WTC11 (cell line): ENCODE measurements around the gene KANSL1L.

ENCODE experiments used
- ARID4B ChIP-seq: sonication (generic); formaldehyde crosslinking; IDR thresholded peaks from 2 replicates; pipeline ENCODE4 v1.8.0; 2023; ENCODE audit warnings: missing genetic modification reagents, mild to moderate bottlenecking, borderline replicate concordance
- CTCF ChIP-seq: fragments of 200-600 bp; IDR thresholded peaks from 2 replicates; pipeline ENCODE4 v1.8.0; 2022; ENCODE audit warnings: antibody characterized with exemption
- FOXJ3 ChIP-seq: sonication (generic); formaldehyde crosslinking; IDR thresholded peaks from 2 replicates; pipeline ENCODE4 v1.9.0; 2021; ENCODE audit warnings: missing genetic modification reagents, mild to moderate bottlenecking, borderline replicate concordance
- FOXP4 ChIP-seq: sonication (generic); formaldehyde crosslinking; IDR thresholded peaks from 2 replicates; pipeline ENCODE4 v1.8.0; 2022; ENCODE audit warnings: mild to moderate bottlenecking, missing genetic modification reagents
- JUN ChIP-seq: sonication (generic); formaldehyde crosslinking; IDR thresholded peaks from 2 replicates; pipeline ENCODE4 v1.8.0; 2023; ENCODE audit warnings: mild to moderate bottlenecking, missing genetic modification reagents
- MAX ChIP-seq: sonication (generic); formaldehyde crosslinking; IDR thresholded peaks from 2 replicates; pipeline ENCODE4 v1.8.0; 2022; ENCODE audit warnings: mild to moderate bottlenecking, missing genetic modification reagents
- SMAD4 ChIP-seq: sonication (generic); formaldehyde crosslinking; IDR thresholded peaks from 2 replicates; pipeline ENCODE4 v1.8.0; 2022; ENCODE audit warnings: mild to moderate bottlenecking, missing genetic modification reagents
- TP53 ChIP-seq: sonication (generic); formaldehyde crosslinking; IDR thresholded peaks from 2 replicates; pipeline ENCODE4 v1.8.1; 2023; ENCODE audit warnings: mild to moderate bottlenecking, missing genetic modification reagents
- ZNF512 ChIP-seq: sonication (generic); formaldehyde crosslinking; IDR thresholded peaks from 2 replicates; pipeline ENCODE4 v1.8.1; 2022; ENCODE audit warnings: missing genetic modification reagents, borderline replicate concordance

GRCh38 chr2:210000464-210001324 is 170.5 kb downstream of the KANSL1L start:
- TF ChIP-seq FOXP4 (CRISPR knock-in tag), result no peak
- TF ChIP-seq TP53, result no peak
- no peak for TF ChIP-seq ARID4B (CRISPR knock-in tag)
- TF ChIP-seq CTCF, result no peak
- no peak for TF ChIP-seq JUN (CRISPR knock-in tag)
- TF ChIP-seq ZNF512 (CRISPR knock-in tag), result no peak
- no peak for TF ChIP-seq SMAD4
- TF ChIP-seq FOXJ3, result no peak
- TF ChIP-seq MAX (CRISPR knock-in tag), result no peak
